GM18868 (cell line): ENCODE results near the gene MROH8.
A peak's percentile ranks its signal among the peaks of the same experiment; 100 is the strongest.

Experiments used
- ATAC-seq: cut with Tn5 transposase; IDR thresholded peaks from one replicate; pipeline ENCODE4 v1.9.1; 2021; ENCODE audit warnings: mild to moderate bottlenecking, moderate library complexity; ENCODE audit not compliant: unreplicated experiment

MROH8 gene

GRCh38 chr20:37178839-37179682, at the start of gene MROH8, which contains the start of gene RPN2:
MROH8 (minus strand) TSS chr20:37179548.
RPN2 (plus strand) TSS chr20:37179330; CDS start chr20:37179357, 27 bp downstream.
- peak; percentile 93 for ATAC-seq

- no peak for ATAC-seq
Measured at GRCh38 chr20:37228656-37229055, 49.3 kb upstream of the MROH8 start.

GRCh38 chr20:37228082-37228481, 48.7 kb upstream of the MROH8 start:
- ATAC-seq: no peak

- ATAC-seq: no peak
Measured at GRCh38 chr20:37226889-37227288, 47.5 kb upstream of the MROH8 start.

GRCh38 chr20:37225146-37225545, 45.8 kb upstream of the MROH8 start:
- no peak for ATAC-seq

GRCh38 chr20:37223053-37223452, 43.7 kb upstream of the MROH8 start:
- no peak for ATAC-seq

GRCh38 chr20:37222086-37222485, 42.7 kb upstream of the MROH8 start:
- ATAC-seq: no peak

GRCh38 chr20:37220731-37221130, 41.4 kb upstream of the MROH8 start:
- ATAC-seq: no peak

GRCh38 chr20:37219751-37220668, 40.7 kb upstream of the MROH8 start:
- no peak for ATAC-seq

GRCh38 chr20:37218976-37219375, 39.6 kb upstream of the MROH8 start:
- ATAC-seq: no peak

- ATAC-seq: no peak
Measured at GRCh38 chr20:37218441-37218840, 39.1 kb upstream of the MROH8 start.

GRCh38 chr20:37209661-37210314, 30.4 kb upstream of the MROH8 start:
- no peak for ATAC-seq

- ATAC-seq: no peak
Measured at GRCh38 chr20:37209193-37209592, 29.8 kb upstream of the MROH8 start.

- no peak for ATAC-seq
Measured at GRCh38 chr20:37207171-37207570, 27.8 kb upstream of the MROH8 start.

GRCh38 chr20:37205794-37206193, 26.4 kb upstream of the MROH8 start:
- ATAC-seq: no peak

GRCh38 chr20:37205130-37205529, 25.8 kb upstream of the MROH8 start:
- ATAC-seq: no peak

GRCh38 chr20:37204056-37204455, 24.7 kb upstream of the MROH8 start:
- no peak for ATAC-seq

- no peak for ATAC-seq
Measured at GRCh38 chr20:37202267-37202943, 23.1 kb upstream of the MROH8 start.

- no peak for ATAC-seq
Measured at GRCh38 chr20:37201827-37202162, 22.4 kb upstream of the MROH8 start.

GRCh38 chr20:37200926-37201826, 21.8 kb upstream of the MROH8 start:
- ATAC-seq: no peak
